Gastroesophageal sphincter (tissue), 3 donors: ENCODE measurements around the gene VTCN1.

Source experiments
- EP300 ChIP-seq: sonication (generic); formaldehyde crosslinking; IDR thresholded peaks from one replicate; pipeline ENCODE4 v1.6.1; 2017; ENCODE audit warnings: antibody characterized with exemption, mild to moderate bottlenecking
- POLR2AphosphoS5 ChIP-seq: sonication (generic); formaldehyde crosslinking; IDR thresholded peaks from one replicate; pipeline ENCODE4 v1.6.1; 2017; ENCODE audit warnings: antibody characterized with exemption
- TF ChIP-seq, protein P1 (sequence below), 4 experiments: fragments of 200-600 bp in 2 of 4; fragments of 450-650 bp in 2 of 4; sonication (generic) in 1 of 4; IDR thresholded peaks; one replicate each; pipeline ENCODE4 v1.5.1; 2017 to 2019; ENCODE audit warnings: antibody characterized with exemption in 4 of 4, mild to moderate bottlenecking in 2 of 4, moderate library complexity in 2 of 4

DNA sequence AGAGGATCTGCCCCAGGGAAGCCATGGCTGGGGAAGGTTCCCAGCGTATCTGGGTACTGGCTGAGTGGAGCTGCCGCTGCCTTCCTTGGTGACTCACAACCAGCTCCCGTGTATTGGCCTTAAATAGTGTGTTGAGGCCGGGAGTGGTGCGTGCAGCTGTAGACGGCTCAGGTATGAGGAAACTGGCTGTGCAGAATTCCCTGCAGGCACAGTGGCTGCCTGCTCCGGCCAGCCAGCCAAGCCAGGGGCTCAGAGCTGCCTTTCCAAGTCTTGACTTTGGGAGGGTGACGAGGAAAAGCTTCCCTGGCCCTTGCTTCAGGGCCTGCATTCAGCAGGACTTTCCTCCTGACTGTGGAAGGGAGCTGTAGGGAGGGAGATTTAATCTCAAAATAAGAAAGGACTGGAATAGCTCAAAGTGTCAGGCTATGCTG, at the start of gene VTCN1:
- TF ChIP-seq, protein P1, sequence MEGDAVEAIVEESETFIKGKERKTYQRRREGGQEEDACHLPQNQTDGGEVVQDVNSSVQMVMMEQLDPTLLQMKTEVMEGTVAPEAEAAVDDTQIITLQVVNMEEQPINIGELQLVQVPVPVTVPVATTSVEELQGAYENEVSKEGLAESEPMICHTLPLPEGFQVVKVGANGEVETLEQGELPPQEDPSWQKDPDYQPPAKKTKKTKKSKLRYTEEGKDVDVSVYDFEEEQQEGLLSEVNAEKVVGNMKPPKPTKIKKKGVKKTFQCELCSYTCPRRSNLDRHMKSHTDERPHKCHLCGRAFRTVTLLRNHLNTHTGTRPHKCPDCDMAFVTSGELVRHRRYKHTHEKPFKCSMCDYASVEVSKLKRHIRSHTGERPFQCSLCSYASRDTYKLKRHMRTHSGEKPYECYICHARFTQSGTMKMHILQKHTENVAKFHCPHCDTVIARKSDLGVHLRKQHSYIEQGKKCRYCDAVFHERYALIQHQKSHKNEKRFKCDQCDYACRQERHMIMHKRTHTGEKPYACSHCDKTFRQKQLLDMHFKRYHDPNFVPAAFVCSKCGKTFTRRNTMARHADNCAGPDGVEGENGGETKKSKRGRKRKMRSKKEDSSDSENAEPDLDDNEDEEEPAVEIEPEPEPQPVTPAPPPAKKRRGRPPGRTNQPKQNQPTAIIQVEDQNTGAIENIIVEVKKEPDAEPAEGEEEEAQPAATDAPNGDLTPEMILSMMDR (IDR thresholded peaks at IDR 0.05), result no peak
- TF ChIP-seq EP300, result no peak
- TF ChIP-seq POLR2AphosphoS5, result no peak
